Frontal cortex (tissue), 4 donors: ENCODE data around the gene THBS4. TPM values are rescaled to one million over a fixed set of nuclear protein-coding genes. Genes with fewer than 3 reads are reported as not detected.

Experiments used
- DNase-seq, 2 donors: peaks; one replicate each; pipeline ENCODE4 v3.0.0; 2012; ENCODE audit warnings: low spot score in 2 of 2
- FAIRE-seq: peaks from 2 replicates; lab custom pipeline; 2012; peaks lifted over from hg19 to GRCh38; lab: Jason Lieb, UNC
- total RNA-seq: library from RNA; depleted of rRNA; stranded (reverse); fragments of >200 nt; gene quantifications from one replicate; pipeline ENCODE4 v1.2.3, GENCODE V29; 2014
- donor health status: control.
- donor health status: control.
- donor health status: control.

Gene THBS4
- total RNA-seq, 1 donor from 2014 or later = 2.0 TPM

DNA sequence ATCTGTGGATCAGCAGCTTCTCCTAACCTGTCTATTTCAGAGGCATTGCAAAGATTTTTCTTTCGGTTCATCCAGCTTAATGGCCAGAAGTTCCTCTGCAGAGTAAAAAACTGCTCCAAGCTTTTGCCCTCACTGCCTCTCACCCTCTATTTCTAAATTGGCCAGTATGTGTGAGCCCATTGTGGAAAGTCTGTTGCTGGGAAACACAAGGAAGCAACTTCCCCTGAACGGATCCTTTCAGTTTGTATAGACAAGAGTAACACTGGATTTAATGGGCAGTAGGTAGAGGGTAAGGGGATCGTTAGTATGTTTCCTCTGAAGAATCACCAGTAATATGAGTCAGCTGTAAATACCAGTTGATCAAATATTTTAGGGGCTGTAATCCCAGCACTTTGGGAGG lies 7.2 kb downstream of the THBS4 start:
- no peak for FAIRE-seq

DNA sequence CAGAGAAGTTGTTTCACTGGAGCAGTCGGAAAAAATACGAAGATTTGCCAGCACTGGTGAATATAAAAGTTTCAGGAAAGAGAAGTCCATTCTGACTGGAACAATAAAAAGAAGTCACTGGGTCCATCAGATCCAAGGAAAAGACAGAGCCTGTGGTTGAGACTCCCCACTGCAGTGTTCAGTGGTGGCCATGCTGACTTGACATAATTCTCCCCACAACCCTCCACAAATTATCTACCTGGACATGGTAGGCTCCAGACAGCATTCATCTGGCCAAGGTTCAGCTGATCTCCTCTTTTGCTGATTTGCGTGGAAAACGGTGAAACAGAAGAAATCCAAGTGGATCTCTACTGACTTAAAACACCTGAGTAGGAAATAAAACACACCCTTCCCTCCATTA lies 8.0 kb downstream of the THBS4 start:
- DNase-seq (no peak), FAIRE-seq (no peak)

More for the DNA sequence above, 7.2 kb downstream of the THBS4 start:
- DNase-seq = no peak

DNA sequence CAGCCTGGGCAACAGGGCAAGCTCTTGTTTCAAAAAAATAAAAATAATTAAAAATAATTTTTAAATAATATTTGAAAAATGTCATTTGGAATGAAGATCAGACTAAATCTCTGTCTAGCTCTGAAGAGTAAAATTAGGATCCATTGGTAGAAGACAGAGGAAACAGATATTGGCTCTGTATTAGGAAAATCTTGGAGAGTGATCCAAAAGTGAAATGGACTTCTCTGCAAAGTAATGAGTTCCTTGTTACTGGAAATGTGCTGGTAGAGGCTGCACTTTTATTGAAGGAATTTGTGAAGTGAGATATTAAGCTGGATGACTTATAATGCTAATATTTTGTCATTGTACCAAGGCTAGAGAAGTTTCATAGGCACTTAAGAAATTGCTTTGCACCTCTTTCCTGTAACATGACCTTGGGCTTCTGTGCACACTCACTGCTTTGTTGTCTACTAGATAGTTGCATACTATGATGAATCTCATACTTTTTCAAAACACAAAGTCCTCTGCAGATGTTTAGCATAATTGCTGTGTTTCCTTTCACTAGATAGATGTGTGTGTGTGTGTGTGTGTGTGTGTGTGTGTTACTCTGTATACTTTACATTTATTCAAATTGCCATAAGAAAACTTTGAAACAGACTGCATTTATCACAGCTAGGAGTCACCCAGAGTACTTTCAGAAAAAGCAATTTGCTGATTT lies 13.1 kb downstream of the THBS4 start:
- DNase-seq (no peak), FAIRE-seq (no peak)

DNA sequence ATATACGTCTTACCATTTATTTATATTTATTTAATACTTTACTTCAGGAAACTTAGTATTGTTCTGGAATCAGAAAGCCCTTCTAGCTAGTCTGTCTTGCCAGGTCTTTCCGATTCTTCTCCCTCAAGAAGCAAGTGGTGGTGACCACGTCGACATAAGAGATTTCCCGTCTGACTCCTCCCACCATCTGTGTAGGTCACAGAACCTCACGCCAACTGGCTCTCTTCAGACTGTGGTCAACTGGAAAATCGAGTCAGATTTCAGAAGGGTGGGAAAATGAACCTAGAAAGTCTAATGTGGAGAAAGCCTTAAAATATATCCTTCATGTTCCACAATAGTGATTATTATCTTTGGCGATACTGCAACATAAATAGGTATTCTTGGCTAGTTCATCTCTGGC lies 17.3 kb downstream of the THBS4 start:
- FAIRE-seq (no peak), DNase-seq (no peak)

DNA sequence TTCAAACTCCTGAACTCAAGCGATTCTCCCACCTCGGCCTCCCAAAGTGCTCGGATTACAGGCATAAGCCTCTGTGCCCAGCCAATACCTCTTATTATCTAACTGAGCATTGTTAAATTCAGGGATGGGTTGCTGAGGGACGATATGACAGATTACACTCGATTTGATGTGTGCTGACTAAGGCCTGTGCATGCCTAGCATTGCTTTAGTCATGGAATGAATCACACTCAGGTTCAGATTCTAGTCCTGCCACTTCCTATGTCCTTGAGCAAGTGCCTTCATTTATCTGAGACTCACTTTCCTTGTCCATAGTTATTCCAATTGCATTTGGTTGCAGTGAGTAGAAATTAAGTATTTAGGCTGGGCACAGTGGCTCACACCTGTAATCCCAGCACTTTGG lies 19.5 kb downstream of the THBS4 start:
- FAIRE-seq (no peak), DNase-seq (no peak)

DNA sequence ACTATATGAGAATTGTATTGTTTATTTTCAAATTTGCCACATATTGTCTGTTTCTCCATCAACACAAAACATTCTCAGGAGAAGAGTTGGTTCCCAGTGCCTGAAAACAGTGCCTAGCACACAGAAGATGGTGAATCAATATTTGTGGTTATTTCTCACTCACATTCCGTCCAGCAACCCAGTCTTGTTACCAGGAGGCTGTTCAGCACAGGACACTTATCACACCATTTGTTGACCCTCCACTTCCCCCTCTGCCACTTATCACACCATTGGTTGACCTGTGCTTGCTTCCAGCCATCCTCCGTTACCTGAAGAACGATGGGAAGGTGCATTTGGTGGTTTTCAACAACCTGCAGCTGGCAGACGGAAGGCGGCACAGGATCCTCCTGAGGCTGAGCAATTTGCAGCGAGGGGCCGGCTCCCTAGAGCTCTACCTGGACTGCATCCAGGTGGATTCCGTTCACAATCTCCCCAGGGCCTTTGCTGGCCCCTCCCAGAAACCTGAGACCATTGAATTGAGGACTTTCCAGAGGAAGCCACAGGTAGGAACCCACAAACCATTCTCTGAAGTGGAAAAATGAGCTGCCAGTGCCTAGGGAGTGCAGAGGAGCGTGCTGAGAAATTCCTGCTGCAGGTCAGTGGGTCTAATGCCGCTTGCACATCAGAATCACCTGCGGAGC lies 20.5 kb downstream of the THBS4 start:
- FAIRE-seq (no peak), DNase-seq (no peak)

DNA sequence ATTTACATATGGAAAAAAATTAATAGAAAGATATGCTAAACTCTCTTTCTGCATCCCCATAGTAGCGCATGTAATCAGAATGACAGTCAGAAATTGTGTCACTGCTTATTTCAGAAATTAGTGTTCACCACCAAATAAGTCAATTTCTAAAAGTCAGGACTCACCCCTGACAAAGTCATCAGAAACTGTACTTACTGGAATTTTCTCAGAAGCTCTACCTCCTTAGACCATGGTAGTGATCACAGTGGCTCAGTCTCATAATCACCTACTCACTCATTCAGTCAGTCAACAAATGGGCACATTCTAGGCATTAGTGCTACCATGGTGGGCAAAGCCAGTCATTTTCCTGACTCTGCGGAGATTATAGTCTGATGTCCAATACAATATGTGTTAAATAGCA lies 22.0 kb downstream of the THBS4 start:
- no peak for FAIRE-seq

DNA sequence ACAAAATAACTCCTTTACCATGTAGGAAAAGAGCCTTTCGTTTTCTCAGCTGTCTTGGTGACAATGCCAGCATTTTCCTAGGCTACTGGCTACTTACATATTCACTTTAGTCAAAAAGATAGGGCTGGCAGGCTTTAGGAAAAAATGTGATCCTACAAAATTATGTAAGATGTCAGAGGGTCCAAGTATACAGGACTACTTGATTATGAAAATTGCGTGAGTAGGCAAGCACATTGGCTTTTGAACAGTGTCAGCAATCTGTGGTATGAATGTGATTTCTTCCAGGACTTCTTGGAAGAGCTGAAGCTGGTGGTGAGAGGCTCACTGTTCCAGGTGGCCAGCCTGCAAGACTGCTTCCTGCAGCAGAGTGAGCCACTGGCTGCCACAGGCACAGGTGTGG lies 22.8 kb downstream of the THBS4 start:
- FAIRE-seq = no peak
- no peak for DNase-seq

More for the DNA sequence above, 22.0 kb downstream of the THBS4 start:
- DNase-seq = no peak

DNA sequence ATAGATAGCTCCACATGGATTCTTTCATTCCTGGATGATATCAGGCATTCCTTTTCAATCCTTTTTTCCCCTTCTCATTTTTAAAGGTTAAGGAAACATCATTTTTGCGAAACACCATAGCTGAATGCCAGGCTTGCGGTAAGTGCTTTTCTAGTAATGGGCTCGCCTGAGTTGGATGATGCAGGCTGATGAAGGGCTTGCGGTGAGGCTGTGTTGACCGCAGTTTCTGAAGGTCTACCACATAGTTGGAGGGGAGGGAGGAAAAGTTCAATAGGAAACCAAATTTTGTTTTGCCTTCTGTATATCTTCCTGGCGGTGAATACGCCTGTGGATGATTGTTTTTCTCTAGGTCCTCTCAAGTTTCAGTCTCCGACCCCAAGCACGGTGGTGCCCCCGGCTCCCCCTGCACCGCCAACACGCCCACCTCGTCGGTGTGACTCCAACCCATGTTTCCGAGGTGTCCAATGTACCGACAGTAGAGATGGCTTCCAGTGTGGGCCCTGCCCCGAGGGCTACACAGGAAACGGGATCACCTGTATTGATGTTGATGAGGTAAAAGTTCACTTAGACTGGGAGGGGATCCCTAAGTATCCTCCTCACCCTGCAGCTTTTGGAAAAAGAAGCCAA lies 24.3 kb downstream of the THBS4 start:
- FAIRE-seq (no peak), DNase-seq (no peak)

DNA sequence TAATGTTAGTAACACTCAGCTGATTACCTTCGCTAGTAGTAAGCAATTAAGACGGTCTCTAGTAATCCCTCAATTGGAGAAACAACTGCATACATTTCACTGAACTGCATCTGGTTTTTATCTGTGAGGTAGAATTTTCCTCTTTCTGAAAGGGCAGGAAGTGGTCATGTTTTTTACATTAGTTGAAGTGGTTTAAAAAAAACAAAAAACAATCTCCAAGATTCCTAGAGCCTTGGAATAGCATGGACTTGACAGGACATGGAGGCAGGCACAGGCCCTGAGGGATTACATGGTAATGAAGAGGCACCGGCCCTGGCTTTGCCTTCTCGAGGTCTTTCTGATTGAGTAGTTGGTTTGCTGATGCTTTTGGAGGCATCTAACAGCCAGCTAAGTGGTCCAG lies 25.8 kb downstream of the THBS4 start:
- FAIRE-seq (no peak), DNase-seq (no peak)

DNA sequence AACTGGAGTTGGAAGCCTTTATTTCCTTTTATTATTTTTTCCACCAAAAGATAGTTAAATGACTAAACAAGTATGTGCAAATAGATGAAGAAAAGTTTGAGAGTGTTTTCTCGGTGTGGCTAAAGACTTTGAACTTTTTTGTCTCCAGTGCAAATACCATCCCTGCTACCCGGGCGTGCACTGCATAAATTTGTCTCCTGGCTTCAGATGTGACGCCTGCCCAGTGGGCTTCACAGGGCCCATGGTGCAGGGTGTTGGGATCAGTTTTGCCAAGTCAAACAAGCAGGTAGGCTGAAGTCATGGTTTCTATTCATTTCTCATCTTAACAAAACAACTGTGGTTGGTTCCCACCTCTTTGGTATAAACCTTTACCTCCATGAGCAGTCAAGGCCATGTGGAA lies 26.4 kb downstream of the THBS4 start:
- no peak for FAIRE-seq
- DNase-seq = no peak

DNA sequence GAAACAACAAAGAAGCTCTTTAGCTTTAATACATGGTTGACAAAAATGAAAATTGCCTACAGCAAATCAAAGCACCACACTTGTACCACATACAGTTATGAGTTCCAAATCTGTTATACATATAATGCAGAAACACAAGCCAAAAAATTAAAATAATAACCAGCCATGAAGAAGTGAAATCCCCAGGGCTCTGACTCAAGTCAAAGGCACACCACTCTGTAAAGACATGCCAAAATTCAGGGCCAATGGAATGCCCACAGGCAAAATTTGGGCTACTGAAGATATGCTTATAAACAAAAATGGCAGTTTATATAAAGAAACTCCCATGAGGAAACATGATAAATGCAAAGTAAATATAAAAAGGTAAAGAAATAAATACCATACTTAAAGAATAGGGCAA lies 29.0 kb downstream of the THBS4 start:
- FAIRE-seq (no peak), DNase-seq (no peak)

DNA sequence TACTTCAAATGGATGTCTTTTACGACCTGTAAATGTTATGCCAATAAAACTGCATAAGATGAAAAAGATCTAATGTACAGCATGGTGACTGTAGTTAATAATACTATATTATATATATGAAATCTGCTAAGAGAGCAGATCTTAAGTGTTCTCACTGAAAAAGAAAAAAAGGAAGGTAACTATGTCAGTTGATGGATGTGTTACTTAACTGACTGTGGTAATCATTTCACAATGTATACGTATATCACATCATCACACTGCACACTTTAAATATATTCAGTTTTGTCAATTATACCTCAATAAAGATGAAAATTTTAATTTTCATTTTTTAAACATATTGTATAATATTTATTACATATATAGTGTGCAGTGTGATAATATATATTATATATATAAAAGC lies 31.9 kb downstream of the THBS4 start:
- no peak for FAIRE-seq

DNA sequence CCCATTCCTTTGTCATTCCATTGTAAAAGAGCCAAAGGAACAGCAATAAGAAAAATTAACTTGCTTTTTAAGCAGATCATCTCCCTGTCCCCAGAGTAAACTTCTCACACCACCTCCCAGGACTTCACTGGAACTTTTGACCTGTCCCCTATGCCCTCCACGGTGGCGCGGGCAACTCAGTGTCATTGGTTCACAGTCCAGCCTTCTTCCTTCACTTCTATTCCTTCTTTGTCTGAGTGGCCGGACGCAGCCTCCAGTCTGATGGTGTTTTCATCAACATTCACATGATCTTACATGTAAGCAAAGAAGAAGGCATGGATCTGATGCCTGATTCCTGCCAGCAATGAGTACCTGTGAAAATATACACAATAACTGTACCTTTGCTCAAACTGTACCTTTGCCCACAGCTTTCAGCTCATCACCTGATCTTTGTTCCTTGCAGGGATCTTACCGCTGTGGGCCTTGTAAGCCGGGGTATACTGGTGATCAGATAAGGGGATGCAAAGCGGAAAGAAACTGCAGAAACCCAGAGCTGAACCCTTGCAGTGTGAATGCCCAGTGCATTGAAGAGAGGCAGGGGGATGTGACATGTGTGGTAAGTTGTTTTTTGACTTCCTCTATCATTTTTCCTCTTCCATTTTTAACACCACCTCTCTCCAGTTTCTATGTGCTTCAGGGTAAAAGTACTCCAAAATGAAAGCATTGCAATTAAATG lies 32.5 kb downstream of the THBS4 start:
- no peak for FAIRE-seq

More for the DNA sequence above, 31.9 kb downstream of the THBS4 start:
- DNase-seq = no peak

DNA sequence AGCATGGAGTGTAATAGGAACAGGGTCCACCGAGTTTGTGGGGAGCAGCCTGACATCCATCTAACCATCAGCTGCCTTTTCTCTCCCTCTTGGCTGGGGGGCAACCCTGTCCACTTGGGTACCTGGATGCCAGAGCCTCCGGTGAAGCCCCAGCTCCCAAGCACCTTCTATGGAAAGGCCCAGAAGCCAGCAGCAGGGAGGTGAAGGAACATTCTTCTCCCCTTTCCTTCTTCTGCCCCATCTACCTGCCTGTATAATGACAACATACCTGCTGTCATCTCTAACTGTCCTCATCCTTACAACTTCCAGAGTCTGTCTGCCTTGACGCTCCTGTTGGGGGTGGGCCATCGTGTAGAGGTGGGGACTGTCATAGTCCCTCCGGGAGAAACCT lies 33.1 kb downstream of the THBS4 start:
- no peak for FAIRE-seq
- no peak for DNase-seq

More for the DNA sequence above, 32.5 kb downstream of the THBS4 start:
- DNase-seq = no peak

DNA sequence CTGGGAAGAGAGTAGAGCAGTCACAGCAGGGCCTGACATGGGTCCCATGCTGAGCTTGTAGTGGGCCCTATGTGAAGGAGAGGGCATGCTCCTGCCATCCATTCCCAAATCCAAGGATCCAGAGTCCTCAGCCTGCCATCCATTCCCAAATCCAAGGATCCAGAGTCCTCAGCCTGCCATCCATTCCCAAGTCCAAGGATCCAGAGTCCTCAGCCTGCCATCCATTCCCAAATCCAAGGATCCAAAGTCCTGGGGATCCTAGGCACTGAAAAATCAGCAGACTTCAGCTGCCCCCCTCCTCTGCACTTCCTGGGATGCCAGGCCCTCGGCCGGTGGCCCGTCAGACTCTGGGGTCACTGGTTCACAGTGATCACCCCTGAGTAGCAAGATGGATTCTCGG lies 33.6 kb downstream of the THBS4 start:
- FAIRE-seq (no peak), DNase-seq (no peak)

DNA sequence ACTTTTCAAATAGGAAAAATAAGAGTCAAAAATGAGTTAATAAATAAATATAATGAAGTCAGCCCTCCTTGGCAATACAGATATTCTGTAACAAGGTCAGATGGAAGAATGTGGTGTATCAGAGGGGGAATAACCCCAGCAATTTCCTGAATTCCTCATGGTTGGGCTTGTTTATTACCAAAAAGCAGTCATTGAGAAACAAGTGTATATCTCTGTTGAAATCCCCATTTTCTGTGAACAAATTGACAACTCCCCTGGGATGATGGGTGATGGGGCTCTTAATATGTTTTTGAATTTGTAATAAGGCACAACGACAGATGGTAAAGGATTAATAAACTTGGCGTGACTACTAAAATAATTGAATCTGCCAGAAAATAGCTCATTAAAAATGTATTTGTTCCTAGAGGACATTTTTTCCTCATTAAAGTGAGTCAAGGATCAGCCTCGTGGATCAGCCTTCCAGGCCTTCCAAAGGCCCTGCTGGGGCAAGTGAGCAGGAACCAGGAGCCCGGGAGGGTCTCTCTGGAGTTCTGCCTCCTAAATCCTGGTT lies 34.2 kb downstream of the THBS4 start:
- FAIRE-seq (no peak), DNase-seq (no peak)

DNA sequence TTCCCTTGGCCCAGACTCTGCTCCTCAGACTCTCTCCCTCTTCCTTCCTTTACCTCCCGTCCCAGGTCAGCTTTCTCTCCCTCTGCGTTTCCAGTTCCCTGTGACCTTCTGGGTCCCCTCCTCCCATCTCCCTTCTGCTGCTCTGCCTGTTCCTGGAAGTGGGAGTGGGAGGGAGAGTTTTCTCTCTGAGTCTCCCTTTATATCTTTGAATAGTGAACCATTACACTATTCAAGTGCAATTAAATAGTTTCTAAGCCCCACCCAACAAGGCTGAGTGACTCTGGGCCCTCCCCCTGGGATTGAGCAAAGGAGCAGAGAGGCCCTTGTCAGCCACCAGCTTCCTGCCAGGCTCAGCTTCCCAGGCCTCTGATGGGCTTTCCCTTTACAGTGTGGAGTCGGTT lies 34.8 kb downstream of the THBS4 start:
- FAIRE-seq (no peak), DNase-seq (no peak)

DNA sequence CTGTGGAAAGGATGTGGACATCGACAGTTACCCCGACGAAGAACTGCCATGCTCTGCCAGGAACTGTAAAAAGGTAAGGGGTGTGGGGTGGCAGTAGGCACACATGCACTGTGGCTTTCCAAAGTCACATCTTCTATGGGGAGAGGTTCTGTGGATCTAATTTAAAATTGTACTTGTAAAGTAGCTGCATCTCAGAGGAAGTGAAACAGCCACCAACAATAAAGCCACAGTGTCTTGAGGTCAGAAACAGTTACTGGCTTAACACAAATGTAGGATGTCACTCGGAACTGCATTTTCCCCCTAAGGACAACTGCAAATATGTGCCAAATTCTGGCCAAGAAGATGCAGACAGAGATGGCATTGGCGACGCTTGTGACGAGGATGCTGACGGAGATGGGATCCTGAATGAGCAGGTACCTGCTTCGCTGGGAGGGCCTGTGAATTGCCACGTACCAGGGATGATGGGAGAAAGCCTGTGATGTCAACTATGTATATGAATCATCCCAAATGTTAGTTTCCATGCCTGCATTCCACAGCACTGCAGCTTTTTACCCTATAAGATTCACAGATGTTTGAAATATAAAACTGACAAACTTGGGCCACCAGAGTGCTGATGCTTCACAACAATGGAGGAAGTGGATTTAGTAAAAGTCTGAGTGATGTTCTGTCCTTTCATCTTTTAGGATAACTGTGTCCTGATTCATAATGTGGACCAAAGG lies 35.3 kb downstream of the THBS4 start:
- DNase-seq (no peak), FAIRE-seq (no peak)

DNA sequence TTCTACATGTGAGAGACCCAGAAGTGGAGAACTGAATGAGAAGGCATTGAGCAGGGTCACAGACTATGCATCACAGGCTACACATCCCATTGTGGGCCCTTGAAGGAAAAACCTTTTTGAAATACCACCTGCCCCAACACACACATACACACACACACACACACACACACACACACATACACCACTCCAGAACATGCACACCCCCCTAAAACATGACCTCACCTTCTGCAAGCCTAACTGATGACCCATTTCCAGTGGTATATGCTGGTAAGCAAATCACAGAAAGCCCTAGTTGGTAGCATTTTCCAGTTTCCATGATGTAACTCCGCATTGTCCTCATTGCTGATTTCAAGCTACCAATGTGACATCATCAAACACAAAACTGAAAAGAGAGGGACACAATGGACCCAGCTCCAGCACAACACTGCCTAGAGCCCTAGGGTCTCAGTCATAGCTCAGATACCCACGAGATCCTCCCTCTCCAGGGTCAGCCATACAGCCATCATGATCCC lies 36.4 kb downstream of the THBS4 start:
- DNase-seq (no peak), FAIRE-seq (no peak)
